ENCODE measurements around the gene ADGRD1. TPM values are rescaled to one million over a fixed set of nuclear protein-coding genes. Genes with fewer than 3 reads are reported as not detected.

The ADGRD1 gene
- total RNA-seq, 2 experiments from 2014 or later, result 0.27 to 0.65 TPM

- no peaks in the 10 kb centered on the region for H3K4me1 Mint-ChIP-seq (ENCODE audit: low read depth)
- H3K27me3 Mint-ChIP-seq, result peaks cover 40% of the 10 kb centered on the region
- peaks cover 7% of the 10 kb centered on the region for H3K9me3 Mint-ChIP-seq
- H3K36me3 Mint-ChIP-seq (ENCODE audit: low read depth), result no peaks in the 10 kb centered on the region
- POLR2A ChIA-PET, result no interaction called here
- no peak for DNase-seq
- no peak for ATAC-seq
- H3K27ac Mint-ChIP-seq, result no peak overlapping the region
- TF ChIP-seq CTCF (IDR thresholded peaks at IDR 0.05), result no peak
- H3K4me3 Mint-ChIP-seq, result no peak overlapping the region
- intact Hi-C loops (cut with micrococcal nuclease), result no loop called here
- CTCF ChIA-PET, result no interaction called here
These were observed 21.4 kb upstream of the ADGRD1 start for GRCh38 chr12:130932061-130932930.

- Mint-ChIP-seq H3K4me3 (no peak overlapping the region), H3K36me3 (ENCODE audit: low read depth) (no peaks in the 10 kb centered on the region), H3K9me3 (peaks cover 7% of the 10 kb centered on the region), H3K27ac (no peak overlapping the region), H3K4me1 (ENCODE audit: low read depth) (no peaks in the 10 kb centered on the region), H3K27me3 (peaks cover 36% of the 10 kb centered on the region)
- POLR2A ChIA-PET, result no interaction called here
- DNase-seq (no peak), ATAC-seq (no peak)
- intact Hi-C loops (cut with micrococcal nuclease), result no loop called here
- TF ChIP-seq CTCF (IDR thresholded peaks at IDR 0.05), result no peak
- CTCF ChIA-PET, result no interaction called here
These were observed 20.3 kb upstream of the ADGRD1 start for GRCh38 chr12:130933269-130933995.

GRCh38 chr12:130934753-130935152 is 19.0 kb upstream of the ADGRD1 start:
- Mint-ChIP-seq H3K4me3 (no peak overlapping the region), H3K27me3 (peaks cover 27% of the 10 kb centered on the region), H3K4me1 (ENCODE audit: low read depth) (no peaks in the 10 kb centered on the region), H3K36me3 (ENCODE audit: low read depth) (no peaks in the 10 kb centered on the region), H3K27ac (no peak overlapping the region), H3K9me3 (peaks cover 10% of the 10 kb centered on the region)
- TF ChIP-seq CTCF (IDR thresholded peaks at IDR 0.05), result no peak
- CTCF ChIA-PET, result no interaction called here
- intact Hi-C loops (cut with micrococcal nuclease), result no loop called here
- ATAC-seq (no peak), DNase-seq (no peak)
- POLR2A ChIA-PET, result no interaction called here

GRCh38 chr12:130936561-130936960 is 17.1 kb upstream of the ADGRD1 start:
- H3K27ac Mint-ChIP-seq, result no peak overlapping the region
- POLR2A ChIA-PET, result no interaction called here
- H3K4me1 Mint-ChIP-seq (ENCODE audit: low read depth), result no peaks in the 10 kb centered on the region

More at GRCh38 chr12:130936561-130936960, 17.1 kb upstream of the ADGRD1 start:
- intact Hi-C loops (cut with micrococcal nuclease), result no loop called here
- no peak for TF ChIP-seq CTCF (IDR thresholded peaks at IDR 0.05)
- ATAC-seq (no peak), DNase-seq (no peak)
- CTCF ChIA-PET, result no interaction called here
- Mint-ChIP-seq H3K9me3 (peaks cover 15% of the 10 kb centered on the region), H3K4me3 (no peak overlapping the region), H3K36me3 (ENCODE audit: low read depth) (no peaks in the 10 kb centered on the region), H3K27me3 (peaks cover 24% of the 10 kb centered on the region)
